HG03103 (cell line): ENCODE measurements around the gene PRL.

Source experiments
- ATAC-seq: cut with Tn5 transposase; IDR thresholded peaks from one replicate; pipeline ENCODE4 v1.9.1; 2021; ENCODE audit warnings: low read depth; ENCODE audit not compliant: unreplicated experiment

PRL gene

DNA sequence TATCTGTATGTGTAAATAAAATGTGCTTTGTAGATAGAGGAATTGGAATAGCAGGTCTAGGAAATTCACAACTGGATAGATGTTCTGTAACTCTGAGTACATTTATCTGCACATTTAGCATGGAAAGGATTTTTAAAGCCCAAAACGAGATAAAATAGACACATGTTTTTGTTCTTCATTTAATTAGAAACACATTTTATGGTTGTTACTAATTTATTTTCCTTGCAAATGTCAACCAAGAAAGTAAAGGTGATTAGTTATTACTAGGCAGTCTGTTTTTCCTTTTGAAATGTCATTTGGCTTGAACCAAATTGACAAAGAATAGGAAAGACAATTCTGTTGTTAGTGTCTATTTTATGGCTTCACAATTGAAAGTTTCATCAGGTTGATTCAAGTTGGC lies 769 bp downstream of the PRL start:
- ATAC-seq = no peak

DNA sequence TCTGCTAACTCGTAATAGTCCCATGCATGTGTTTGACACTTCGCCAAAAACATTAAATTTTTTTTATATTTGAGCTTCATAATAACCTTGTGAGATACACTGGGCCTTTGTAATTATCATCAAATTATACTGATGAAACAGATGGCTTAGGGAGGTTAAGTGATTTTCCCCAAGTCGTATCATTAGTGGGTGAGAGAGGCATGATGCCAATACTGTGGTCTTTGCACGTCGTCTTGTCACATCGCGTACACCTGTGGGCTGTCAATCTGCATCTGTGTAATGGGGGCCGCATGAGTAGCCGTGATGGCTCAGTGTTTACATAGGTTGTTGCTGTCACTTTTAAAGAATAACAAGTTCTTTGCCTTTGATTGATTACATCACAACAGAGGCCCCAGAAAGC lies 1.7 kb downstream of the PRL start:
- ATAC-seq = no peak

DNA sequence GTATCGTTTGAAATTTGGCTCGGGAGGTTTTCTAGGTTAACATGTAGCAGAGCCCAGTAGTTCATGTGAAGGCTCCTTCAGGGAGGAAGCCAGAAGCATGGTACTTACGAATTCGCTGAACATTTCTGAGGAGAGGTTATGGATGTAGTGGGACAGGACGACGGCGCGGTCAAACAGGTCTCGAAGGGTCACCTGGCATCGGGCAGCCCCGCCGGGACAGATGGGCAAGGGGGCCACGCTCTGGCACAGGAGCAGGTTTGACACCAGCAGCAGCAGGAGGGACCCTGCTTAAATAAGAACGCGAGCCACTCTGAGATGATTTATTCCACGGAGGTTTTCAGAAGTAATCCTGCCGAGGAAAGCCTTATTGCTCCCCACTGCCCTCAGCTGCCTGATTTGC lies 2.5 kb downstream of the PRL start:
- no peak for ATAC-seq

DNA sequence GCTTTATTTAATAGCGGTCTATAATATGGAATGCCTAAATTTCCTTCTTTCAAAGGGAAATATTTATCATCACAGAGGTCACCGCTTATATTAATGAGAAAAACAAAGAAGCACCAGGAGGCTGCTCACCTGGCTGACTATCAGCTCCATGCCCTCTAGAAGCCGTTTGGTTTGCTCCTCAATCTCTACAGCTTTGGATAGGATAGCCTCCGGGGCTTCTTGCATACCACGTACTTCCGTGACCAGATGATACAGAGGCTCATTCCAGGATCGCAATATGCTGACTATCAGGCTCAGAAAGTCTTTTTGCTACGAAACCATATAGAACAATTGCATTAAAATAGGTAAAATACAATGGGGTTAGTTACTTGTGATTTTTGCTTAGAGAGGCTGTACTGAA lies 6.8 kb downstream of the PRL start:
- no peak for ATAC-seq

DNA sequence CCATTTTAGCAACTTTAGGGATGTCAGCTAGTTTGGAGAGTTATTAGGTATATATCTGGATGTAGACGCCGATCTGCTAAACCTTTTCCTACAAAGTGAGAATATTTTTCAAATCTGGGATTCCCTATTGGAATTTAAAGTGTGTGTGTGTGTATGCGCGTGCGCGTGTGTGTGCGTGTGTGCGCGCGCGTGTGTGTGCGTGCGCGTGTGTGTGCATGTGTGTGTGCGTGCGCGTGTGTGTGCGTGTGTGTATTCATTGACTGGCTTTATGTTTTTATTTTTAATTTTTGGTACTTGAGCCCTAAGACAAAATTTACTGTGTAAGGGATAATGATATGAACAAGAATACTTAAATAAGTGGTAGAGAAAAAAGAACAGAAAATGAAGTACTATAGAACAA lies 8.1 kb downstream of the PRL start:
- no peak for ATAC-seq

DNA sequence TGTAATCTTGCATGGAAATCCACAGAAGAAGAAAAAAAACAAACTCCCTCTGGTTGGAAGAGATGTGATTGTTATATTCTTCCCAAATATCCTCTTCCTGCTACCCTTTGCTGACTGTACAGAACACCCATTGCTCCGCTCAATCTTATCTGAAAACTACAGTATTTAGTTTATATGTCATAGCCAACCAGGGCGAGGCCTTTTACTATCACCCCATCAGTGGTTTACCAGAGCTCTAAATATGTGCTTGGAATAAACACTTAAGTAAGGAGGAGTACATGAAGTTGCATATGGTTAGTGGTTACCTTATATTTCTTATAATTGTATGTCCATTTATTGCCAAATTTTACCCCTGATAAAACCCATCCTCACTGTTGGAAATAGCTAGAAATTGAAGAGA lies 12.2 kb downstream of the PRL start:
- no peak for ATAC-seq

DNA sequence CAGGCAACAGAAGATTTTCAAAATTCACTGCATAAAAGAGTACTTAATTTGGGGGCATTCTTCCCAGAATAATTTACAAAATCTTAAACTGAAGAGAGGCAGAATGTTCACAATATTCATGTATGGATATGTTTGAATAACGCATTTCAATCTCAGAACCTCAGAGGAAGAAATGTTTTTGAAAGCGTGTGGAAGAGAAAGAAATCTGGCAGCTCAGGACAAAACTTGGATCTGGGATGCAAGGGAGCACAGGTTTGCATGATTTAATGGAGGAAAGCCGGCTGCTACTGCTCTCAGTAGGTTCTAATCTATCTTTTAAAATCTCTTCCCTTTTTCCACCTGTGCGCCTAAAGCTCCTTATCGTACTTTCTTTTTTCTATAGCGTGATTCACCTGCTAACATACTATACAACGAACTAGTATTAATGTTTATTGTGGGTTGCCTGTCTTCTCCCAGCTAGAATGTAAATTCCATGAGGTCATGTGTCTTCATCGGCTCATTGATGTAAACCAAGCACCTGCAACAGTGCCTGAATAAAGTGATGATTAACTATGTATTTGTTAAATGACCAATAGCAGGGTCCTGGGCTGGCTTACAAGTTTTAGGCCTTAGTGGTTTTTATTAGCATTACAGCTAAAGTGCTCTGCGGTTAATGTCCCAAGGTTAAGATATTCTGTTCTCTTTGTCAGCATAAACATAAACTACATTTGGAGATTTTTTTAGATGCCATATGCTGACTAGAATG lies 15.3 kb downstream of the PRL start:
- ATAC-seq = no peak

DNA sequence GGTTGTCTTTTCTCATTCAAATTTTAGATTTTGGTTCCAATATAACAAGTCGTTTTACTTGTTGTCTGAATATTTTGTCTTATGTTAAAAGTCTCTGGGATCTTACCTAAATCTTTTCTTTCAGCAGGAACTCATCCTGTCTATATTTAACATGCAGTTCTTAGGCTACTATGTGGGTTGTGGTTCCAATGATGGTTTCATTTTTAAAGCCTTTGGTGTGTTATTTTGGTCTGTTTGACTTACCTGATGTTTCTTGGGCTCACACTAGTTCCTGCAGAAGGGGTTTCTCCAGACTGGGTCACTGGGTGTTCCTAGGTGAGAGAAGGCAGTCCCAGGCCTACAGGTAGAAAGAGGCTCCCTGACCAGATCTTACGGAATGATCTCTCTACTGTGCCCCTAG lies 17.4 kb downstream of the PRL start:
- no peak for ATAC-seq

DNA sequence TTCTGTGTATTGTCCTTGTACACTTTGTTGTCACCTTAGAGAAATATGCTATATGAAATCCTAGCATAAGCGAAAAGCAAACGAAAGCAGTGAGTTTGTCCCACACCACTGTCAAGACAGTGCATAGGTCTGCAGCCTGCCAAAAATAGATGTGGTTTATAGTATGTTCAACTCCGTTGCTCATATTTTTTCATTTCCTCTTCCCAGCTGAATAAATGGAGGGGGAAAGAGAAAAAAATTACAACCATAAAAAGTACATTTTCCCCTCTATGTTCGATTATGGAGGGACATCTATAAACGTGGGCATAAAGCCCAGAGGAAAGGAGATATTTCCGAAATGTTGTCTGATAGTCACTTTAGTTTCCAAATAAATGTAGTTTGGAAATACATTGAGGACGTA lies 25.8 kb downstream of the PRL start:
- peak; percentile 79 for ATAC-seq

DNA sequence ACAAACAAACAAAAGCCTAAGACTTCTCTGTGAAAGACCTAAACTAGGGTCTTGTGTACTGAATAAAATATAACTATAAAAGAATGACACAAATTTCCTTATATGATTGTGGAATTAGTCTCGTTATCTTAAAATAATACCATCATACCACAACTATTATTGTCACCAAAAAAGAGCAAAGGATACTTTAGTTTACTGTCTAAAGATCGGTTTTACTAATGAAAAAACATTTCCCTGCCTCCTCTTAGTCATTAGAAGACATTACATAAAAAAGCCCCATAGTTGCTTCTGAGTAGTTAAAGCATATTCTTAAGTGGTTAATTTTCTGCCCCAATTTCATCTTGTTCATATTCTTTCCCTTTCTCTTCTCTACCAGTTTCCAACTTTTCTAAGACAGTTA lies 33.1 kb downstream of the PRL start:
- no peak for ATAC-seq

DNA sequence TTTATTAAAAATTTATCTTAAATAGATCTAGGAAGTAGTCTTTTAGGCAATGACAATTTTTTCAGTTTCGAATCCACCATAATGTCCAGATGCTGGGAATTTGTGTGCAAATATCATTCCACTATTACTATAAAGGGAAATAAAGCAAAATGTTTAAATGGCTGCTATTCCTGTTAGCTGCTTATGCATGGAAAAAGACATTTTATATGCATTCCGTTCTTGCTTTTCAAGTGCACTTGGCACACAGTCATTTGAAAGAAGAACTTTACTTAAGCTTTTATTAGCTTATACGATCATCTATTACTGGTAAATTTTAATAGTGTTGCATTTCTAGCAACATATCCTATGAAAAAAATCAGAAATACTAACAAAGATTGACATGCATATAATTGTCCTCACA lies 42.0 kb downstream of the PRL start:
- ATAC-seq = no peak

DNA sequence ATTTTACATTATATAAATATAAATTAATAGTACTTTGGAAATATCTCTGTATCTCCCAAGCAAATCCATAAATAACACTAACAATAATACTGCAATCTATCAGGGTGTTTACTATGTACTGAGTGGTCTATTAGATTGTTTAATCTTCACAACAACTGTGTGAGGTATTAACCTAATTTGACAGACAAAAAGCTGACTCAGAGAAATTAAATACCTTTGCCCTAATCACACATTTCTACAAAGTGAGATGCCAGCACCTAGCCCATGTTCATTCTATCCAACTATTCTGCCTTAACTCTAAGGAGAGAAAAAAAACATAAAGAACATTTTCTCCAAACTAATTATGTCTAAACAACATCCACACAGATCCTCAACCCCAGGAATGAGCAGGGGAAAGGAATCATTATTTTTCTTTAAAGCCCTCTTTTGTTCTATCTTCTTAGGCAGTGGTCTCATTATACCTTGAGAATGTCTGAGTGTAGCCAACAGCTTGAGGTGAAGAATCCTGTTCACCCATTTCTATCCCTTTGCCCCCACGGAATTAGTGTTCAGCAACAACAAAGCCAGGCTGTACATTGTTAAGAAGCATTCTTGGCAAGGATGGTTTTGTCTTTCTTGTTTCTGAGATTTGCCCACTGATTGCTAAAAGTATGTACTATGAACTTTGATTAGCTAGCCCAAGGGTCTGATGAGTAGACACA lies 42.7 kb downstream of the PRL start:
- no peak for ATAC-seq

DNA sequence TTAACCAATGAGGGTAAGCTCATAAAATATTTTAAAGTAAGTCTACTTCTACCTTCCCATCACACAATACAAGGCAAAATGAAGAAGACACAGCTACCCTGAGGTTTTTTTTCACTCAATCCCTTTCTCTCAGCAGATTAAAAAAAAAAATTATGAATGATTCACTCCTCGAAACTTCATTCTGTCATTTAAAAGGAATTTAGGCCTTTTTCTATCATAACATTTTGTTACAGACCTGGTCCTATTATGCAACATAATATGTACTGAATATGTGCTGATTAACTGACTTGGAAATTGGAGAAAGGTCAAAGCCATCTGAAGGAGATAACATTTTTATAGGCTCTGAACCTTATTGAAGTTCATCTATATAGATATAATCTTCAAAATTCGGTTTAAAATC lies 45.5 kb downstream of the PRL start:
- no peak for ATAC-seq

DNA sequence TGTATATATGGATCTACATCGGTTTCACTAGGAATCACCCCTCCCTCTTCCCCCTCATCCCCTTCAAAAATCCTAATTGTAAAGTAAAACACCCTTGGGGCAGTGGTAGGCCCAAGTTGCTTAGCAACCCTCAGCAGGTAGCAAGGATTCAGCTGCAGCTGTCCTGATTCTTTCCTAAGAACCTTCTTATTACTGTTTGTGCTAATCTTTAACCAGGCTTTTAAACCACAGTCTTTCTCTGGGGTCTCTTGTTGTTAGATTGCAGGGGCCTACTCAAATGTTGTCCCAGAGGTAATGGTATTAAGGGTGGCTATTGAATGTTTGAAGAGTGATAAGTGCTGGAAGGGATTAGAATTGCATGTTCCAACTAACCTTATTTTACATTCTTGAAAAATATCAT lies 46.4 kb downstream of the PRL start:
- ATAC-seq = no peak

DNA sequence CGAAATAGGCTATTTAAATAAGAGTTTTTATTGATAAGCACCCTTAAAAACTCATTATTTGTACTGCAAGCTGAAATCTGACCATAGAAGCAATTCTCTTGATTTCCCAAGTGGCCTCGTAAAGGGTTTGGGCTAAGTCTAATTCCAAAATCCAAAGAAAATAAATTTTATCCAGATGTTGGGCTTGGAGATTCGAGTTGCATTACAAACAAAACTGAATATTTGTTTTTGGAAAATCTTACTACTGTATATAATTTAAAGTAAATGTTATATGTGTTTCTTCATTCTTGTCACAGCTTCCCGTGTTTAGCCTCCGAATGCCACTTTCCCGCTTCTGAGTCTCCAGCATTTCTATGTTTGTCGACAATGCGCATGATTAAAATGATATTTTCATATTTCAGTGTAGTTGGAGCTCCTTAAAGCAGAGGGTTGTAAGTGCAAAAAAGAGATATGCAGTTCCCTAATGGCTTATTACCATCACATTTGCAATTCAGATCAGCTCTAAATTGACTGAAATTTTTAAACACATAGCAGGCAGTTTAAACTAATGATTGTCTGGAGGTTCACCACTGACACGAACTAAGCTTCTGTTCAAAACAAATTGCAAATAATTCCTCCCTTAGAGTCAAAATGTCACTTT lies 47.0 kb downstream of the PRL start:
- ATAC-seq = no peak

DNA sequence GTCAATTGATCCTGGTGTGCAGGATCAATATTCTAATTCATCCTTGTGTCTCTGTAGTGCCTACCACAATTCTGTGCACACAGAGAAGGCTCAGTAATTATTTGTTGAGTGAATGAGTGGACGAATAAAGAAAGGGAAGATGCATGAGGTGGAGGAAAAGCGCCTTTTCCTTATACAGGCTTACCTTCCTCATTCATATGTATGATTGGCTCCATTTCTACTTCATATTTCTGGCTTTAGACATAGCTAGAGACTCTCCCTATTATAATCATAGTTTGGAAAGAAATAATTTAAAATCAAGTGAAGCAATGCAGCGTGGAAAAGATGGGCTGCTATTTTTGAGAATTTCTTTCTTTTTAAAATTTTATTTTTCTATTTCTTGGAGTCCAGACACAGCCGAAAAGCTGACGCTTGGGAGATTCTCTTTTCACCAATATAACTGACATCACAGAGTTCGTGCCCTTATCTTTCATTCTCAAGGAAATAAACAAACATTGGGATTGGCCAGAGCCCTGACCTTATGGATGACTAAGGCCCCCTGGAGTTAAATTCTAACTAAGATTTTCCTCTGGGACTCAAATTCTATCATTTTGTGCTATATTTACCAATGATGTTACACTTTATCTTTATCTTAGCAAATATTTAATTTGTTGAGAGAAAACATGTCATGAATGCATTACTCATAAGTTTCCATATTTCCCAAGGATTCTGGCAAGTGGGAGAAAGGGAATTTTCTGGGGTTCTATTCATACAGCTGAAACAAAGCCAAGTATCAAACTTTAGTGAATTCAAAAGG lies 48.1 kb downstream of the PRL start:
- ATAC-seq = no peak

DNA sequence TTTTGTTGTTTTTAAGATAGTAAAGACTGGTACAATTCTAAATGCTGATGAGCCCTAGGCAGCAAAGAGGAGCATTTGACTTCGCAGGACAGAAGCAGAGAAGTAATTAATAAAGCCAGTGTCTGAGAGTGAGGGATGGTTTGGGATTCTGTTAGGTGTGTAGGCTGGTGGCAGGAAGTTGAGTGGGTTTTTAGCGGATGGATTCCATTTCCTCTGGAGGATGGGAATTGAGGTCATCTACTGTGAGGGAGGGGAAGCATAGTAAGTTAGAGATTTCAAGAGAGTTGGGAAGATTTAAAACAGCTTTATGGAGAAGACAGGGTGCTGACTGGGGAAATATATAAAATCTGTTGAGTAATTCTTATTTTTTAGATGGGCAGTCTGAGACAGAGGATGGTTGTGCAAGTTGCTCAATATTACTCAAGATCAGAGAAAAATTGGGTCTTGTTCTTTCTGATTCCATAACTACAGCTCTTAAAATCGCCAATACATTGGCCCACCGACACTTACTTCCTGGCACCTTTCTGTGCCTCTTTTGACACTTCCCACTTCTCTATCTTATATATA lies 48.8 kb downstream of the PRL start:
- no peak for ATAC-seq

DNA sequence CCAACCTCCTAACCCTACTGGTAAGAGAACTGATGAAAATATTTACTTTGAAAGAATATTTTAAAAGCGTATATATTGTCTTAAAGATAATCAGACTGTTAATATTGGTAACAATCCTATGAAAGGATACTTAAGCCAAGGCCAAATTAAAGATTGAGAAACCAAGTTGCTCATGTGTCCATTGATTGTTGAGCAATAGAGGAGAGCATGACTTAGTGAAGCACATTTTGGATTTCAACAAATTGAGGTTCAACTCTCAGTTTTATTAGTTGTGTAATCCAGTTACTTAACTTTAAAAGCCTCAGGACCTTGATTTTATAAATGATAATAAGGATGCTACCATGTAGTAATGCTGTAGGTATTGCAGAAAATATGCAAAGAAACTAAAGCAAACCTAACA lies 56.8 kb downstream of the PRL start:
- no peak for ATAC-seq

DNA sequence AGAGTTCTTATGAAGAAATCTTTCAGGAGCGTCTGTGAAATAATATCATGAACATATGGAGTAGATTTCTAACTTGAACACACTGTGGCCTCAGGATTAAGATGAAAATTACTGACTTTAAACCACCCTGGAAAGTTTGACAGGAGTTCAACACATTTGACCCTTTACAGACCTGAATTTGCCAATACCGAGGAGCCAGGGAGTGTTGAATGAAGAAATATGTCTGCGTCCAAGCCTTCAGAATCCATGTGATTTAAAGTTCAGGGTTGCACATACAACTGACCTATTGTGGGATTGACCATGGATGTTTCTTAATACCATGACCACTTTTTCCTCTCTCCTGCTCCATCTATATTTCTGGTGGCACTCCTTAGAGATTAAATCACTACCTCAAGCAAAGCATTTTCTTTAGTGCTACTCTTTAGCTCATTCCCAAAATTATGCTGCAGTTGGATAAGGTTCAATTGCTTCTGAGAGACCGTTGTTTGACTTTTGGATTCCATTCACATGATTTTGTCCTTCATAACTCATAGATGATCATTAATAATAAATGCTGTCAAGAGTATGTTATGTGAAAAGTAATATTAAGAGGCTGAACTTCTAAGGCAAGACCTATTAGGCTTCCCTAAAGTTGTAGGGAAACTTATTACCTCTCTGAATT lies 57.4 kb downstream of the PRL start:
- no peak for ATAC-seq

DNA sequence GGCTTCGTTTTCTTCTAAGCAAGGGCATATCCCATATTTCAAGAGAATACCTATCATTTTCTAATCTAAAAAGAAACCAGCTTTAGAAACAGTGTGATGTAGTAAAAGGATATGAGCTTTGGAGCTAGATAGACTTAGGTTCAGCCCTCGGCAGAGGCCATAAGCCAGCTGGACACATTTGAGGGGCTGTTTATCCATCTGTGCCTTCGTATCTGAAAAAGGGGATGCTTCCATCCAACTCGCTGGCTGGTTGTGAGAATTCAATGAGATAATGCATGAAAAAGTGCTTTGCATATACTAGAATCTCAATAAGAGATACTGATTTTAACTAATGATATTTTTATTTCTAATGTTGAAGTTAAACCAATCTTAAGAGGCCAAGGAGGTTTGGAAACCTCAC lies 58.0 kb downstream of the PRL start:
- ATAC-seq = no peak
